ENCODE results near the gene STYXL2. TPM values are rescaled to one million over a fixed set of nuclear protein-coding genes. Genes with fewer than 3 reads are reported as not detected.
A peak's percentile ranks its signal among the peaks of the same experiment; 100 is the strongest.

The STYXL2 gene
- polyA plus RNA-seq, 1 donor (not counting 4 experiments of a cell fraction or from before 2014, with no cell fraction given) = not detected

GRCh38 chr1:167057241-167057688, 36.6 kb upstream of the STYXL2 start:
- peaks cover 4% of the 10 kb centered on the region for H3K27me3 ChIP-seq (ENCODE audit: control insufficient read depth, extremely low read depth, insufficient read depth, low read length)
- peak overlapping the region; percentile 7 for H2AFZ ChIP-seq (ENCODE audit: control insufficient read depth, low read length)
- H3K27ac ChIP-seq (ENCODE audit: control insufficient read depth, insufficient read depth, low read length) = no peak overlapping the region
- H3K36me3 ChIP-seq (ENCODE audit: control insufficient read depth in 2 of 2, extremely low read depth in 1 of 2, insufficient read depth in 2 of 2, low read length in 2 of 2) = no peaks in the 10 kb centered on the region
- DNase-seq (ENCODE audit: low read depth, low spot score) (no peak), FAIRE-seq (no peak)
- H3K4me3 ChIP-seq (ENCODE audit: control insufficient read depth in 2 of 3, extremely low read depth in 1 of 3, insufficient read depth in 2 of 3, low read depth in 1 of 3, low read length in 3 of 3) = no peak overlapping the region
- no peak overlapping the region for H3K4me2 ChIP-seq (ENCODE audit: control insufficient read depth, extremely low read depth, insufficient read depth, low read depth, low read length)
- H3K9me1 ChIP-seq (ENCODE audit: control insufficient read depth, extremely low read depth, insufficient read depth, low read length) = no peaks in the 10 kb centered on the region
- H4K20me1 ChIP-seq (ENCODE audit: control insufficient read depth, extremely low read depth, insufficient read depth, low read length) = no peaks in the 10 kb centered on the region
- H3K9ac ChIP-seq (ENCODE audit: control insufficient read depth, extremely low read depth, insufficient read depth, low read length) = no peak overlapping the region
- dilution Hi-C loops (cut with MboI; ENCODE audit: extremely low pct_ligation_motif_present, low sequenced_read_pairs) = loop anchor here (25.0 kb wide), 2 partner anchors 195 to 455 kb away; partner anchors contain the start of gene CD247
- H3K9me3 ChIP-seq (ENCODE audit: control insufficient read depth, low read depth, low read length) = no peaks in the 10 kb centered on the region
- H3K79me2 ChIP-seq (ENCODE audit: control insufficient read depth, insufficient read depth, low read length) = no peaks in the 10 kb centered on the region
- peaks cover 6% of the 10 kb centered on the region for H3K4me1 ChIP-seq (ENCODE audit: control insufficient read depth, extremely low read depth, insufficient read depth, low read length)
- peak; percentile 51 to 84 (median 73) for TF ChIP-seq CTCF (optimal IDR thresholded peaks at IDR 0.05 in 1 of 3, IDR thresholded peaks at IDR 0.05 in 1 of 3, conservative IDR thresholded peaks at IDR 0.05 in 1 of 3; ENCODE audit: extremely low read depth in 1 of 3, insufficient read depth in 2 of 3, low read length in 3 of 3)
- no peak for TF ChIP-seq EZH2 (IDR thresholded peaks at IDR 0.05; ENCODE audit: low read length)

GRCh38 chr1:167059045-167059808, 34.6 kb upstream of the STYXL2 start:
- TF ChIP-seq CTCF (optimal IDR thresholded peaks at IDR 0.05 in 1 of 3, IDR thresholded peaks at IDR 0.05 in 1 of 3, conservative IDR thresholded peaks at IDR 0.05 in 1 of 3; ENCODE audit: extremely low read depth in 1 of 3, insufficient read depth in 2 of 3, low read length in 3 of 3) = peak; percentile 94 to 97 (median 94)
- no peak for TF ChIP-seq EZH2 (IDR thresholded peaks at IDR 0.05; ENCODE audit: low read length)
- H3K4me2 ChIP-seq (ENCODE audit: control insufficient read depth, extremely low read depth, insufficient read depth, low read depth, low read length) = peak overlapping the region; percentile 64
- H3K9me3 ChIP-seq (ENCODE audit: control insufficient read depth, low read depth, low read length) = no peaks in the 10 kb centered on the region
- H3K4me1 ChIP-seq (ENCODE audit: control insufficient read depth, extremely low read depth, insufficient read depth, low read length) = peaks cover 6% of the 10 kb centered on the region
- H4K20me1 ChIP-seq (ENCODE audit: control insufficient read depth, extremely low read depth, insufficient read depth, low read length) = no peaks in the 10 kb centered on the region
- H3K9me1 ChIP-seq (ENCODE audit: control insufficient read depth, extremely low read depth, insufficient read depth, low read length) = no peaks in the 10 kb centered on the region
- H3K4me3 ChIP-seq (ENCODE audit: control insufficient read depth in 2 of 3, extremely low read depth in 1 of 3, insufficient read depth in 2 of 3, low read depth in 1 of 3, low read length in 3 of 3) = no peak overlapping the region
- dilution Hi-C loops (cut with MboI; ENCODE audit: extremely low pct_ligation_motif_present, low sequenced_read_pairs) = loop anchor here (25.0 kb wide), 2 partner anchors 197 to 453 kb away; partner anchors contain the start of gene CD247
- no peak overlapping the region for H3K27ac ChIP-seq (ENCODE audit: control insufficient read depth, insufficient read depth, low read length)
- H3K79me2 ChIP-seq (ENCODE audit: control insufficient read depth, insufficient read depth, low read length) = no peaks in the 10 kb centered on the region
- peak overlapping the region; percentile 90 for H2AFZ ChIP-seq (ENCODE audit: control insufficient read depth, low read length)
- H3K27me3 ChIP-seq (ENCODE audit: control insufficient read depth, extremely low read depth, insufficient read depth, low read length) = peaks cover 4% of the 10 kb centered on the region
- peak; percentile 13 for DNase-seq (ENCODE audit: low read depth, low spot score)
- no peaks in the 10 kb centered on the region for H3K36me3 ChIP-seq (ENCODE audit: control insufficient read depth in 2 of 2, extremely low read depth in 1 of 2, insufficient read depth in 2 of 2, low read length in 2 of 2)
- no peak for FAIRE-seq
- H3K9ac ChIP-seq (ENCODE audit: control insufficient read depth, extremely low read depth, insufficient read depth, low read length) = no peak overlapping the region

Measured in keratinocyte (primary cell).